LNCAP (cell line): ENCODE results near the gene NAV2.

ENCODE experiments used
- CTCF ChIP-seq: fragments of 450-650 bp; IDR thresholded peaks from 2 replicates; pipeline ENCODE4 v1.5.1; 2017; ENCODE audit warnings: mild to moderate bottlenecking

NAV2 gene

GRCh38 chr11:19959648-19960059, 247.0 kb downstream of the NAV2 start:
- TF ChIP-seq CTCF, result no peak

- TF ChIP-seq CTCF, result no peak
Observed at GRCh38 chr11:19961225-19961624, 248.6 kb downstream of the NAV2 start.

GRCh38 chr11:19962053-19962800, 249.6 kb downstream of the NAV2 start:
- no peak for TF ChIP-seq CTCF

GRCh38 chr11:19962801-19963175, 250.2 kb downstream of the NAV2 start:
- no peak for TF ChIP-seq CTCF

GRCh38 chr11:19963697-19964387, 251.2 kb downstream of the NAV2 start:
- no peak for TF ChIP-seq CTCF

GRCh38 chr11:19966441-19966840, 253.8 kb downstream of the NAV2 start:
- TF ChIP-seq CTCF, result no peak

- TF ChIP-seq CTCF, result no peak
Observed at GRCh38 chr11:19966927-19967326, 254.3 kb downstream of the NAV2 start.
